HUDEP-2 (cell line): ENCODE data around the gene C2orf92.

Source experiments
- DNase-seq, 76 experiments: peaks; one replicate each; lab custom pipeline; 2025; ENCODE audit not compliant: unreplicated experiment in 76 of 76; lab: John Stamatoyannopoulos, UW

Gene C2orf92

DNA sequence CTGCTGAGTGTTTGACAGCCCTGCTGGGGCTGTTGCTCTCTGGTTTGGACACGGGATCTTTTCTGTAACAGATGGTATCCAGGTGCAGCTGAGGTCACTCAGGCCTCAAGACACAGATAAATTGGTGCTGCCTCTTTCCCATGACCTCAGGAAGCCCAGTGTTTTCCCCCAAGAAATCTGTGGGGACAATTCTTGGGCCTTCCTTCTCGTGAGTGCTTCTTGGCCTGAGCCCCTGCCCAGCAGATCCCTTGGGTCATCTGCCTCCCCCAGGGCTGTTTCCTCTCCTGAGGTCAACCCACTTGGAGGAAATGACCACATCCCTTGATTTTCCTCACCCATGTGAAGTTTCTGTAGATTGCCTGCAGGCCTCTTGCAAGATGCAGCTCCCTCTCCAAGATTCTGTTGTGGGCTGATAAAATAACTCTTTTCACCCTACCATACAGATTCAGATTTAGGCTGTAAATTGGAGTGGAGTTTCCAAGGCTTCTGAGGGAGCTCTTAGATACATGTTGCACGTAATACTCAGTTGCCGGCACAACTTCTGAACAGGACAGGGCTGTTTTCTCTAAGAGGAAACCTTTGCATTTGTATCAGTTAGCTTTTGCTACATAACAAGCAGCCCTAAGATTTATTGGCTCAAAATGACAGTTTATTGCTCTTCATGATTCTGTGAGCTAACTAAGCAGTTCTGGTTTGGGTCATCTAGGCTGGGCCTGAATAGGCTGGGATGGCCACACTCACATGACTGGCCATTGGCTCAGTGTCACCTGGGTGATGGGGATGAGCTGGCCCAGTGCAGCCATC, 57.0 kb downstream of the C2orf92 start:
- no peak for DNase-seq

DNA sequence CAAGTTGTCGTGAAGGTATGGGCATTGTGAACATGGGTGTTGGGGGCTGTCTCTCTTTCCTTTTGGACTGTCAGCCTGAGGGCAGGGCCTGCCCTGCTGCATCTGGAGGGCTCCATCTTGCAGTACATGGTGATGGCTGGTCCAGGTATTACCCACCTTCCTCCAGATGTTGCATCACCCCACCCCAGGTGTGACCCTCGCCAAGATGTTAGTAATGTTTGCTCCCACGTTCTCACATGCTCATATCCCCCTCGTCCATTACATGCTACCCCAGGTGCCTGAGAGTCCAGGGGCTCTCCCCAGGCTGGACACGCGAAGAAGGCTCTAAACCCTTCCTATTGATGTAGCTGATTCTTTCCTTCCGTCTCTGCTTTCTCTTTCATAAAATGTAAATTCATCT, 57.8 kb downstream of the C2orf92 start:
- no peak for DNase-seq

DNA sequence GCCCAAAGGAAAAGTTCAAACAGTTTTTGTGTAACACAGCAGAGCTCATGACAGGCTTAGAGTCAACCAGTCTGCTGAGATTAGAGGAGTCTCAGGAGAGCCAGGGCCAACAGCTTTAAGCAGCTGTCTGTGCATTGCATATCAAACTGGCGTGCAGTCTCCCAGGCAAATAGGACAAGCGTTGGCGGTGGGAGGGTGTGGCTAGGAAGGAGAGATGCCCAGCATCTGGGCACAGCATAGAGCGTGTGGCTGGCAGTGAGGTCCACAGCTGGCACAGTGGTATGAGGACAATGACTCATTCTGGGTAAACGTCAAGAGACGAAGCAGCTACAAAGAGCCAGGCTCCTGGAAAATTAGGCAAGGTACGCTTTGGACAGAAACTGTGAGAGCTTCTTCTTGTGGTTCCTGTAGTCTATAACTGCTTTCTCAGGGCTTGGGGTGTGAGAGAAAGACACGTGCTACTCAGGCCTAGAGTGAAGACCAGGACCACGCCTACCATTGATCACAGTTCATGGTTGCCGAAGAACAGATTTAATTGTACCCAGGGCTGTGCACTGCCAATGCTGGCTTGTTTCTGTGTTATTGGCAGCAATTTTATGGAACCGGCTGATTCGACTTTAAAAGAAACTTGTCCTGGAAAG, 58.7 kb downstream of the C2orf92 start:
- no peak for DNase-seq

DNA sequence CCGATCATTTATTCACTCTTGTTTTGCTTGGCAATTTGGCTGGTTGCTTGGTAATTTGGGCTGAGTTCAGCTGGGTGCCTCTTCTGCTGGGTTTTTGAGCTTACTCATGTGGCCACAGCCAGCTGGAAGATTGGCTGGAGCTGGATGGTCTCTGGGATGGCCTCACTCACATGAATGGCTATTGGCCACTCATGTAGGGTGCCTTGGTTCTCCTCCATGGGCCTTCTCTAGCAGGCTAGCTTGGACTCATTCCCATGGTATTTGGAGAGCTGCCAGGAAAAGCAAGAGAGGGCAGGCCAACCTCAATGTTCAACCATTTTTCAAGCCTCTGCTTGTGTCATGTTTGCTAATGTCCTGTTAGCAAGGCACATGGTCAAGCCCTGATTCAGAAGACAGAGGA, 60.7 kb downstream of the C2orf92 start:
- no peak for DNase-seq

DNA sequence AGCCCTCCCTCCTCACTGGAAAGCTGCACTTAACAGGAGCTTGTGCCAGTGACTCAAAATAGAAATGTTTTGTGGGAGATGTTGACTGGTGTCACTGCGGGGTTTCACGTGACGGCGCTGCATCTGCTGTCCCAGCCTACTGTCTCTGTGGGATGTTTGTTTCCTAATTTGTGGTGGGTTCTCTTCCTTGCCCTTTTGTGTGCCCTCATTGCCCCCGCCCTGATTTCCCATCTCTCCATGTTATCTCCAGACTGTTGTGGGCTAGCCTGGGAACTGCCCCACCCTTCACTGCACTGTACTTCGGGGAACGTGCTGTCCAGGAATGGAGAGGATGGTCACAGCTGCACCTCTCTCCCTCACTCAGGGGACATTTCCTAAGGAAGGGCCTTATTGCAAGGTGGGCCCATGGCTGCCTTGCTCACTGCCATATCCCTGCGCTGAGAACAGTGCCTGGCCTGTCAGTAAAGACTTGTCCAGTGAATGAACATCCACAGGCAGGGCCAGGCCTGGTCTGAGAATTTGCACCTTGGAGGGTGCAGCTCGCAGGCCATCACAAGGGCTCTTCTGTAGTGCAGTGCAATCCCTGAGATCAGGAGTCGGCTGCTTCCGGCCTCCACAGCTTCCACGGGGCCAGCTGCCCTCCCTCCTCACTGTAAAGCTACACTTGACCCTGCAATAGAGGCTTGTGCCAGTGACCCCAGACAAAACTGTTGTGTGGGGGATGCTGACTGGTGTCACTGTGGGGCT, 61.9 kb downstream of the C2orf92 start:
- DNase-seq, result no peak

DNA sequence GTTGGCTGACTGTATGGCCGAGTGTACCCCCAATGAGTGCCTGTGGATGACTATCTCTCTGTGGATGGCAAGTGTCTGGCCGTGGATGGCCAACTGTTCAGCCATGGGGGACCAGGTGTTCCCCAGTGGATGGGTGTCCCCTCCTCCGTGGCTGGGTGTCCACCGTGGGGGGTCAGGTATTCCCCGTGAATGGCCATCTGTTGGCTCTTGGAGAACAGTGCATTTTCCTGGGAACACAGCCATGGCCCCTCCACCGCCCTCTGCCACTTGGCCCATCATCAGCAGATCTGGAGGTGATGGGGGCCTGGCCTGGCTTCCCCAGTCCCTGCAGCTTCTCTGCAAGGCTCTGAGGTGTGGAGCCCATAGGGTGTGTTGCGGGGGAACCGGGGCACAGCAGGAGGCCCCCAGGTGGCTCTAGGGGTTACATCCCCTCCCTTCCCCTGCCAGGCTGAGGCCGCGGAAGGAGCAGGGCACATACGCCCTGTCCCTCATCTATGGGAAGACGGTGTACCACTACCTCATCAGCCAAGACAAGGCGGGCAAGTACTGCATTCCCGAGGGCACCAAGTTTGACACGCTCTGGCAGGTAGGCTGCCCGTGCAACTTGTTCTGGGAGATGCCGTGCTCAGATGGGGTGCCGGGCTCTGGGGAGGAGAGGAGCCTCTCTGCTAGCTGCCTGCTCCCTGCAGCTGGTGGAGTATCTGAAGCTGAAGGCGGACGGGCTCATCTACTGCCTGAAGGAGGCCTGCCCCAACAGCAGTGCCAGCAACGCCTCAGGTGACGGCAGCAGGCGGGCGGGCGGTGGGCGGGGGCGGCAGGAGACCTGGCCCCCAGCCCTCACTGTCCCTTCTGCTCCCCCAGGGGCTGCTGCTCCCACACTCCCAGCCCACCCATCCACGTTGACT, 63.2 kb downstream of the C2orf92 start:
- DNase-seq, result no peak

DNA sequence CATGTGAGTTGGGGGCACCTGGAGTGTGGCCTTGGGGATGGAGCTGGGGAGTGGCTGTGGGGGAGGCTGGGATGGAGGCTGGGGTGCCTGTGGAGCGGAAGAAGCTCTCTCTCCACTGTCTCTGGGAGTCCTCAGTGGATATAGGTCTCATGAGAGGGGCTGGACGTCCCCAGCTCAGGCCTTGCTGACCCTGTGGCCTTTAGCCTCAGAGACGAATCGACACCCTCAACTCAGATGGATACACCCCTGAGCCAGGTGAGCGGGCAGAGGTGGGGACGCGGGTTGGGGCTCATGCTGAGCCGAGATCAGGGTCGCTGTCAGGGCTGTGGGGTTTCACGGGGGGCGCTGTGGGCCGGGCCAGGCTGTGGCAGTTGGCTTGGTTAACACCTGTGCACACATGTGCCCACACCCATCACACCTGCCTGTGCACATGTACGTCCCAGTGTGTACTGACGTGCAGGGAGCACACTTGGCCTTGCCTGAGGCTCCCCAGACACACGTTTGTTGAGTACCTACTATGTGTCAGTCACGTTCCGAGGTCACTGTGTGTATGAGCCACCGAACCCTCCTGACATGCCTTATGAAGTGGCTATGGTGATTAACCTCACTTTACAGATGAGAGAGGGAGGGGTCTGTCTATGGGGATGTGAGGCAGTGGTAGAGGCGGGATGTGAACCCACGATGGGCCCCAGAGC, 64.0 kb downstream of the C2orf92 start:
- DNase-seq, result no peak

DNA sequence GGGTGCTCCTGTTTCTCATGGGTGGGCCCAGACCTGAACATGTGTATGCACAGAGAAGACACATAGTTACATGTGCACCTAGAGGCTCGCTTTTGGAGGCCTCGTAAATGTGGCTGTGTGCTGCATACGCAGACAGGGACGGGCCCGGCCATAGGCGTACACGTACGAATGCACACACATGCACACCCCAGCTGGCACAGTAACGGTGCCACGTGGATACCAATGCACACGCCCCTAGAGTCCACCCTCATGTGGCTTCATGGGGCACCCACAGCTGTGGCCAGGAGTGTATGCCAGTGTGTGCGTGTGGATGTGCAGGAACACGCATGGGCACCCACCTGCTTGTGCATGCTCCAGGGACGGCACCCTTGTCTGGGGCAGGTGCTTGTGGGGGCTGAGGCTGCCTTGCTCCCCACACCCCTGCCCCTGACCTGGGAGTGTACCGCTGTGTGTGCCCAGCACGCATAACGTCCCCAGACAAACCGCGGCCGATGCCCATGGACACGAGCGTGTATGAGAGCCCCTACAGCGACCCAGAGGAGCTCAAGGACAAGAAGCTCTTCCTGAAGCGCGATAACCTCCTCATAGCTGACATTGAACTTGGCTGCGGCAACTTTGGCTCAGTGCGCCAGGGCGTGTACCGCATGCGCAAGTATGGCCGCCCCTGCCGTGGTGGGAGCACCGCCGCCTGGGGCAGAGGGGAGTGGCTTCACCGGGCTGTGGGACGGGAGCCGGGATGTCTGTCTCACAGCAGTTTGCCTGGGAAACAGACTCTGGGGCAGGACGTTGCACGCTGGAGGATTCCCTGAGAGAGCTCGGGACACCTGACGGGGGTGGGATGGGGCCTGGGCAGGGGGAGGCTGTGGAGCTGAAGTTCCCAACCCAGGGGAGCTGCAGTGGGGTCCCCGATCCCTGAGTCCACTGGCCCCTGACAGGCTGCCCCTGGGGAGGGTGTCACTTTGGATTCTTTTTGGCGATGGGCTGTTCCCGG, 64.8 kb downstream of the C2orf92 start:
- DNase-seq, result no peak

DNA sequence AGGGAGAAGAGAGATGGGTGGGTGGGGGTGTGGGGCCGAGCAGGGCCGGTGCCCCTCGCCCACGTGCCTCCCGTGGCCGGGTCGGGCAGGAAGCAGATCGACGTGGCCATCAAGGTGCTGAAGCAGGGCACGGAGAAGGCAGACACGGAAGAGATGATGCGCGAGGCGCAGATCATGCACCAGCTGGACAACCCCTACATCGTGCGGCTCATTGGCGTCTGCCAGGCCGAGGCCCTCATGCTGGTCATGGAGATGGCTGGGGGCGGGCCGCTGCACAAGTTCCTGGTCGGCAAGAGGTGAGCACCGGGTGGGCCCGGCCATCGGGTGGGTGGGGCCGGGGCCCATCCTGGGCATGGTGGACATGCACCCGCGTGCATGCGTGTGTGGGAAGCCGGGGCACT, 65.6 kb downstream of the C2orf92 start:
- DNase-seq, result no peak

DNA sequence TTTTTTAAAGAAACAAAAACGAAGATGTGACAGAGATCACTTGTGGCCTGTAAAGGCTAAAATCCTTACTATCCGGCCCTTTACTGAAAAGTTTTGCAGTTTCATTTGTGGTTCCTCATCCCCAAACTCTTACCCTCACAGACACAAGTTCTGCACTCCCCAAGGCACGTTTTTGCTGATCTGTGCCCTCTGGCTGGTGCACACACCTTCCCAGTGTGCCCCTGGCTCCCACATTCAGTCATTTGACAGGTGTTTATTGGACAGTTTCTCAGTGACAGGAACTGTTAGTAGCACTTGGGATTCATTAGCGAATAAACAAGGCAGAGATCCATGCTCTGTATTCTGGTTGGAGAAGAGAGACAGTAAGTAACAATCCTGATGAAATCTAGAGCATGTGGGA, 66.7 kb downstream of the C2orf92 start:
- DNase-seq, result no peak

DNA sequence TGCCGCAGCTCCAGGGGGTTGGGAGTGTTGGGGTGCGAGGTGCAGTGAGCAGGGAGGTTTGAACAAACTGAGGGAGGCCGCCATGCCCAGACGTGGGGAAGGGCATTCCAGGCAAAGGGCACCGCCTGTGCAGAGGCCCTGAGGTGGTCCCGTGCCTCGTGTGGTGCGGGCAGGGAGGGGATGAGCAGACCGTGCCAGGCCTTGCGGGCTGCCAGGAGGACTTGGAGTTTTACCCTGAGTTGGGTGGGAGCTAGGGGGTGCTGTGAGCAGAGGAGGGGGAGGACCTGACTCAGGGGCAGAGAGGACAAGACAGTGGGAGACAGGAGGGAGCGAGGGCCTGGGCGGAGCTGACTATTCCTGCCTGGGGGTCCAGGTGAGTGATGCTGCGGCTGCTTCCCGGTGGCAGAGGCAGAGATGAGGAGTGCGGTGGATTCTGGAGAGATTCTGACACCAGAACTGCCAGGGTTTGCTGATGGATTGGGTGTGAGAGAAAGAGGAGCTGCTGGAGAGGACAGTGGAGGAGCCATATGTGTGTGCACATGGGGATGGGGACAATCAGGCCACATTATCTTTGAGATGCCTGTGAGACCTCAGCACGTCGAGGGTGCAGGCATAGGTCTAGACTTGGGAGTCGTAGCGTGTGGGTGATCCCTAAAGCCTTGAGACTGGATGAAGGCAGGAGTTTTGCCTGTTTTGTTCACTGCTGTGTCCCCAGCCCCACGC, 67.3 kb downstream of the C2orf92 start:
- DNase-seq, result no peak

DNA sequence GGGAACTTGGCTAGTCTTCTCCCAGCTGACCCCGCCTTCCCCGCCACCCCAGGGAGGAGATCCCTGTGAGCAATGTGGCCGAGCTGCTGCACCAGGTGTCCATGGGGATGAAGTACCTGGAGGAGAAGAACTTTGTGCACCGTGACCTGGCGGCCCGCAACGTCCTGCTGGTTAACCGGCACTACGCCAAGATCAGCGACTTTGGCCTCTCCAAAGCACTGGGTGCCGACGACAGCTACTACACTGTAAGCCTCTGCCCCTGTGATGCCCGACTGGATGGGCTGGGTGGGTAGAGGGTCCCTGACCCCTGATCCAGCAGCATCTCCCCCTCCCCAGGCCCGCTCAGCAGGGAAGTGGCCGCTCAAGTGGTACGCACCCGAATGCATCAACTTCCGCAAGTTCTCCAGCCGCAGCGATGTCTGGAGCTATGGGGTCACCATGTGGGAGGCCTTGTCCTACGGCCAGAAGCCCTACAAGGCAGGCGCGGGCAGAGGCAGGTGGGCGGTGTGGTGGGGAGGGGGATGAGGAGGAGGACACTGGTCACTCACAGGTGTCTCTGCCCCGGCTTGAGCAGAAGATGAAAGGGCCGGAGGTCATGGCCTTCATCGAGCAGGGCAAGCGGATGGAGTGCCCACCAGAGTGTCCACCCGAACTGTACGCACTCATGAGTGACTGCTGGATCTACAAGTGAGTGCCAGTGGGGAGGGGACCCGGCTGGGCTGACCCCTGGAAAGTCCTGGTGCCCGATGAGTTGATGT, 68.1 kb downstream of the C2orf92 start:
- no peak for DNase-seq

DNA sequence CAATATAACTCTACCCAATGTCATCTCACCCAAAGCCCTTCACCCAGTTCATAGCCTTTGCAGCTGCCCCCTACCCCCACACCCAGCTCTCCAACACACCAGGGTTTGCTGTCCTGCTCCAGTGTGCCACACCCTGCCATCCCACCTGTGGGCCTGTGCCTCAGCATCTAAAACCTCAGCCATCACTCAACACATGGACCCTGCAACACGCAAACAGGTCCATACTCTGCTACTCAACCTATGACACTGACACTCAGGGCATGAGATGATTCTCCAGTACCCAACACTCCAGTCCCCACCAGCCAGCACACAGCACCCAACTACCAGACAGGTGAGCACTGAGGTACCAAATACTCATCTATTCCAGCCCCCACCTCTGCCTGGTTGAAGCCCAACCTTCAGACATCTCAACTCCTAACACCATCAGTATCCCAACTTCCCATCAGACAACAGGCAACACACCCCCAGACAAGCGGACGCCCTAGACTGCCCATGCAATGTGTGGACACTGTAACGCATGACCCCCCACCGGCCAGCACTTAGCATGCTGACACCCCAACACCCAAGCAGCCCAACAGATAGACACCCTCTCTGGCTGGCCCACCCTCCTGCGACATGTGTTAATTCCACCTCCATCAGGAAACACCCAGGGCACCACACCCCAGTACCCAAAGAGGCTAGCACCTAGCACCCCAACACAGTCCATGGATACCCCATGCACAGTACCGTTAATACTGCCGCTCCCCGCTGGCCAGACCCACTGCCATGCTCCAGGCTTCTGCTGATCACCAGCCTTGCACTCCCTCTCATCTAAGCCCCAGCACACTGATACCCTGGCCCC, 68.9 kb downstream of the C2orf92 start:
- no peak for DNase-seq

DNA sequence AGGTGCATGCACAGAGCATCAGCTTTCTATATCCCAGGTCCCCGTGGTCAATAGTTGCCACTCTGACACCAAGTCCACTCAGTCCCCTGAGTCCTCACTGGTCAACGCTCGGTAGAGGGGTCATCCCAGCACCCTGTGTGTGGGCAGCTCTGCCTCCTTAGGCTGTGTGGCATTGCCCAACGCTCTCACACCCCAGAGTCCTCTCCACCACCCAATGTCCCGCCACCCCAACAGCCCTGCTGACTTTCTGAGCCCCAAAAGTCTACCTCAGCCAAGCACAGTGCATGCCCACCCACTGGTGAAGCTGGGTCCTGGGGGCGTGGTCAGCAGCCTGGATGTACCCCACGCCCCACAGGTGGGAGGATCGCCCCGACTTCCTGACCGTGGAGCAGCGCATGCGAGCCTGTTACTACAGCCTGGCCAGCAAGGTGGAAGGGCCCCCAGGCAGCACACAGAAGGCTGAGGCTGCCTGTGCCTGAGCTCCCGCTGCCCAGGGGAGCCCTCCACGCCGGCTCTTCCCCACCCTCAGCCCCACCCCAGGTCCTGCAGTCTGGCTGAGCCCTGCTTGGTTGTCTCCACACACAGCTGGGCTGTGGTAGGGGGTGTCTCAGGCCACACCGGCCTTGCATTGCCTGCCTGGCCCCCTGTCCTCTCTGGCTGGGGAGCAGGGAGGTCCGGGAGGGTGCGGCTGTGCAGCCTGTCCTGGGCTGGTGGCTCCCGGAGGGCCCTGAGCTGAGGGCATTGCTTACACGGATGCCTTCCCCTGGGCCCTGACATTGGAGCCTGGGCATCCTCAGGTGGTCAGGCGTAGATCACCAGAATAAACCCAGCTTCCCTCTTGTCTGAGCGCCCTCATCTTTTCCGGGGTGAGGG, 69.7 kb downstream of the C2orf92 start:
- no peak for DNase-seq

DNA sequence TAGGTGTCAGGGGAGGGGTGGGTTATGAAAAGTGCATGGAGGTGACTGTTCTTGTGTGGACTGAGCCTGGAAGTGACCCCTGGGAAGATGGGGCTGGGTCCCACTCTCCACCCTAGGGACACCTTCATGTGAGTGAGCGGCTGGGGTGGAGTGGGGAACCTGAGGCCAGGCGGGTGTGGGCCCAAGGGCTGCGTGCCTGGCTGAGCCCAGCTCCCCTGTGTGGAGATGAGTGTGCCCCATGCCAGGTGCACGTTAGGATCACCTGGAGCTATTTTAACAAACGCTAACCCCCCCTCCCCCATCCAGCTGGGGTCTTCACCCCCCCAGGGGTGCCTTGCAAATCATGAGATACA, 70.4 kb downstream of the C2orf92 start:
- no peak for DNase-seq
